Mucosa of stomach (tissue), 1 donor: ENCODE results near the gene LARGE1.

Source experiments
- H3K27me3 ChIP-seq: one replicate; pipeline ENCODE4 v1.7.0; 2013; ENCODE audit warnings: mild to moderate bottlenecking, low read length; ENCODE audit not compliant: control insufficient read depth, insufficient read depth
- H3K36me3 ChIP-seq: one replicate; pipeline ENCODE4 v1.7.0; 2013; ENCODE audit warnings: low read length; ENCODE audit not compliant: control insufficient read depth, insufficient read depth
- H3K4me1 ChIP-seq: one replicate; pipeline ENCODE4 v1.7.0; 2013; ENCODE audit warnings: mild to moderate bottlenecking, low read length; ENCODE audit not compliant: control insufficient read depth, insufficient read depth
- H3K4me3 ChIP-seq: one replicate; pipeline ENCODE4 v1.7.0; 2013; ENCODE audit warnings: low read length
- H3K9ac ChIP-seq: one replicate; pipeline ENCODE4 v1.7.0; 2013; ENCODE audit warnings: mild to moderate bottlenecking, low read length, moderate library complexity
- H3K9me3 ChIP-seq: one replicate; pipeline ENCODE4 v1.7.0; 2013; ENCODE audit warnings: mild to moderate bottlenecking, low read length, moderate library complexity; ENCODE audit not compliant: control insufficient read depth
- donor health status: Pancreatic carcinoma.

The LARGE1 gene

DNA sequence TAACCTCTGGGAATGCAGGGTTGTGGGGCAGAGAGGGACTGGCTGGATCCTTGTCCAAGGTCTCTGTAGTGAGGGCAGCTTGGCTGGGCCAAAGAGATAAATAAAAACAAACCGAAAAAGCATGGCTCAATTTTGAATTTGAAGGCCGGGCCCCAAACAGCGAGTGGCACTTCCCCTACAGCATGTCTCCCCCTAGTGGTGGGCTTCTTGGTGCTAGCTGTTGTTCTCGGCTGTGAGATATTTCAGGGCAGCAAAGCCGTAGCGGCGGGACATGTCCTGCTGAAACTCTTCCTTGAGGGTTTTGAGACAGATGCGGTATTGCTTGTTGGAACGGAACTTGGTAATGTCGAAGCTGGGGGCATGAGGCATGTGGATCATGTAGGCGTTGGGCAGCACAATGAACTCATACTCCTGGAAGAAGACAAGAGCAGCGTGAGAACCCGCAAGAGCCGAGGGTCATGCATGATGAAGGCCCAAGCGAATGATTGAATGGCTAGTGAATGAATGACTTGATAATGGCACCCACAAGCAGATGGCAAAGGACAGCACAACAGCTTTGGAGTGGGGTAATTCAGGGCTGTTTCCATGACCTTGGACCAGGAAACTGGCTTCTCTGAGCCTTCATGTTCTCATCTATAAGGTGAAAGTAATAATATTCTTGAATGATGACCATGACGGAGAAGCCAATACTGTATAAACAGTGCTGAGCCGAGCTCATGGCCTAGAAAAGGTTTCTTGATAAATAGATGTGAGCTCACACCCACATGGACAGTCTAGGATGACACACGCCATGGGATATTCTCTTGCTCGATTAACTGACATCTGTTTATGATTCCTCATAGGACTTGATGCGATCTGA lies 645.8 kb downstream of the LARGE1 start:
- Histone ChIP-seq H3K9ac (no peak overlapping the region), H3K4me1 (peaks cover 8% of the 10 kb centered on the region), H3K36me3 (no peaks in the 10 kb centered on the region), H3K27me3 (no peaks in the 10 kb centered on the region), H3K4me3 (no peak overlapping the region), H3K9me3 (no peaks in the 10 kb centered on the region)

DNA sequence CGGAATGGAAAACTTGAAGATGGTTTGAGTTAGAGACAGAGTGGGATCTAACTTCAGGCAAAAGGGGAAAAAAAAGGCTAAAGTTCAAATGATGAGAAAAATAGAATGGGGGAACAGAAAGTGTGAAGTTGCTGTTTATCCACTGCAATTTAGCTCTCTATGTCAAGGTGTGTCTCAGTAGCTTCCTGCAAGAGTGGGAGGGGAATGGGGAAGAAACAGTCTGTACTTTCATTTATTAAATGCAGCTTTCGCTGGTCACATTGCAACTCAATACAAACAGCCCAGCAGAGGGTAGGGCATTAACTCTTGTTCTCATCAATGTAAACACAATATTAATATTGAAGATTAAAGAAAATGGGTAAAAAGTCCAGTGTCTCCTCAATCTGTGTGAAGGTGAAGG lies 647.4 kb downstream of the LARGE1 start:
- no peaks in the 10 kb centered on the region for H3K27me3 ChIP-seq

DNA sequence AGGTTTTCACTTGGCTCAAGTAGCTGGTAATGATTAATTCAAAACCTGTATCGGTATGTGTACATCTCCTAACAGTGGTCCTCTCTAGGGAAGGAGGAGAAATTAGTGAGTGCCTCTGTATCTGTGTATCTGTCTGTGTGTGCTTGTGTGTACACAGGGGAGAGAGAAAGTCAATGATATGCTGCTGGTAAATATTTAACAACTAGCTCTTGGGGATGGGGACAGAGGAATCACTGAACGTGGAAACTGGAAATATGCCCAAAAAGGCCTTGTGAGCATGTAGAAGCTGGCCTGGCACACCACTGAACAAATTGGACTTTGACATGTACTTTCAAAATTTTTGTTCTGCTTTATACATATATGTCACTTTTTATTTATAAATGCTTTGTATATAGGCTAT lies 648.1 kb downstream of the LARGE1 start:
- no peaks in the 10 kb centered on the region for H3K27me3 ChIP-seq
- H3K4me3 ChIP-seq: no peak overlapping the region
- H3K9me3 ChIP-seq: no peaks in the 10 kb centered on the region
- no peak overlapping the region for H3K9ac ChIP-seq
- H3K4me1 ChIP-seq: peaks cover 8% of the 10 kb centered on the region
- no peaks in the 10 kb centered on the region for H3K36me3 ChIP-seq

More for the DNA sequence above, 647.4 kb downstream of the LARGE1 start:
- Histone ChIP-seq H3K4me3 (no peak overlapping the region), H3K9me3 (no peaks in the 10 kb centered on the region), H3K4me1 (peaks cover 8% of the 10 kb centered on the region), H3K36me3 (no peaks in the 10 kb centered on the region), H3K9ac (no peak overlapping the region)

DNA sequence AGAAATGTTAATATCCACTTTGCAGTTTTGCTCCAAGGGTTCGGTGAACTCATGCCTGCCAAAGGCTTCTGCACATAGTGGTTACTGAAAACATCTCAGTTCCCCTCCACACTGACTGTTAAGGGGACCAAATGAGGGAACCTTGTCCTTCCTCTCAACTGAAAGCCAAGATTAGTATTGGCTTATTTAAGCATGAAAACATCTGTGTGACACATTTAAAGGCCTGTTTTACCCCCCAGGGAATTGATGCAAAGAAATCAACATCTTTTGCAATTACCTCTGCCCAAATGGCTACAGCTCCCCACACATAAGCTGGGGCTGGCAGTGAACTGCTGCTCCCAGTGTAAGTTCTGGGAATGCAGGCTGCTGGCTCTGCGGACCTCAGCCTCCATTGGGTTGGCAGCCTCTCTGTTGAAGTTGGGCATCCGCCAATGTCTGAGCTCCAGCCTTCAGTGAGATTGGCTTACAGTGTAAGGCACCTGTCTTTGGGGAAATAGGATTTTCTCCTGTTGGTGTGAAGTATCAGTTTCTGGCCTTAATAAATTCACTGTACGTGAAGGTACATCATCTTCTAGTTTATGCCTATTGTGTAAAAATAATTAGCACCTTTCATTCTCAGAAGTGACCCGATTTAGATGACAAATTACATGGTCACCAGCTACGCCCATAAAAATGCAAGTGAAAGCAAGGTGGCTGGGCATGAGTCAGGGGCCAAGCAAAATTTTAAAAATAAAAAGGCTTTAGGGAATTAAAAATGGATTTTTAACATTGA lies 648.7 kb downstream of the LARGE1 start:
- Histone ChIP-seq H3K4me1 (peaks cover 8% of the 10 kb centered on the region), H3K9ac (no peak overlapping the region), H3K4me3 (no peak overlapping the region), H3K36me3 (no peaks in the 10 kb centered on the region), H3K27me3 (no peaks in the 10 kb centered on the region), H3K9me3 (no peaks in the 10 kb centered on the region)

GRCh38 chr22:33270596-33270995 lies 649.7 kb downstream of the LARGE1 start:
- no peak overlapping the region for H3K9ac ChIP-seq
- peaks cover 3% of the 10 kb centered on the region for H3K4me1 ChIP-seq
- no peaks in the 10 kb centered on the region for H3K9me3 ChIP-seq

GRCh38 chr22:33261699-33262098 lies 658.6 kb downstream of the LARGE1 start:
- no peak overlapping the region for H3K9ac ChIP-seq
- no peaks in the 10 kb centered on the region for H3K36me3 ChIP-seq
- H3K4me3 ChIP-seq: no peak overlapping the region
- H3K9me3 ChIP-seq: no peaks in the 10 kb centered on the region
- no peaks in the 10 kb centered on the region for H3K4me1 ChIP-seq
- no peaks in the 10 kb centered on the region for H3K27me3 ChIP-seq

More at GRCh38 chr22:33270596-33270995, 649.7 kb downstream of the LARGE1 start:
- no peaks in the 10 kb centered on the region for H3K27me3 ChIP-seq
- no peaks in the 10 kb centered on the region for H3K36me3 ChIP-seq
- H3K4me3 ChIP-seq: no peak overlapping the region

DNA sequence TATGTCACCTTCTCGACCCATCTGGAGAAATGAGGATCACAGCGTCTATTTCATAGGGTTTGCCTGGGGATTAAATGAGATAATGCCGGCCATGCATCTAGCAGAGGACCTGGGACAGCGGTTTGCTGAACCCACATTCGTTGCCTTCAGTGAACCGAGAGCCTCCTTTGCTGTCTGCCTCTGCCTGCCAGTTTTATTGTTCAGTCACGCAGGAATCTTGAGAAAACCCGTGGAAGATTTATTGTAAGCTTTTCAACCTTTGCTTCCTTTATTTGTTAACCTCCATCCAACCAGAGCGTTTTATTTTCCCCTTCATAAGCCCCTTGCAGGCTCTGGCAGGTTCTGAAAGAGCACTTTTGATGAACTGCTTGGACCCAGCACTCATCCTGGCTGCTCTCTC lies 659.8 kb downstream of the LARGE1 start:
- Histone ChIP-seq H3K27me3 (no peaks in the 10 kb centered on the region), H3K4me1 (no peaks in the 10 kb centered on the region)

GRCh38 chr22:33255791-33256190 lies 664.5 kb downstream of the LARGE1 start:
- Histone ChIP-seq H3K9me3 (no peaks in the 10 kb centered on the region), H3K27me3 (no peaks in the 10 kb centered on the region), H3K36me3 (no peaks in the 10 kb centered on the region), H3K9ac (no peak overlapping the region), H3K4me1 (no peaks in the 10 kb centered on the region), H3K4me3 (no peak overlapping the region)

More for the DNA sequence above, 659.8 kb downstream of the LARGE1 start:
- Histone ChIP-seq H3K4me3 (no peak overlapping the region), H3K9me3 (no peaks in the 10 kb centered on the region), H3K9ac (no peak overlapping the region), H3K36me3 (no peaks in the 10 kb centered on the region)

DNA sequence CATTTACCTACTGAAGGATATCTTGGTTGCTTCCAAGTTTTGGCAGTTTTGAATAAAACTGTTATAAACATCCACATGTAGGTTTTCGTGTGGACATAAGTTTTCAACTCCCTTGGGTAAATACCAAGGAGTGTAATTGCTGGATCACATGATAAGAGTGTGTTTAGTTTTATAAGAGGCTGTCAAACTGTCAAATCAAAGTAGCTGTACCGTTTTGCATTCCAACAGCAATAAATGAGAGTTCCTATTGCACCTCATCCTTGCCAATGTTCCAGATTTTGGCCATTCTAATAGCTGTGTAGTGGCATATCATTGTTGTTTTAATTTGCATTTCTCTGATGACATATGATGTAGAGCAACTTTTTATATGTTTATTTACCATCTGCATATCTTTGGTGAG lies 671.3 kb downstream of the LARGE1 start:
- Histone ChIP-seq H3K36me3 (no peaks in the 10 kb centered on the region), H3K9ac (no peak overlapping the region), H3K27me3 (no peaks in the 10 kb centered on the region), H3K9me3 (no peaks in the 10 kb centered on the region), H3K4me1 (no peaks in the 10 kb centered on the region), H3K4me3 (no peak overlapping the region)

DNA sequence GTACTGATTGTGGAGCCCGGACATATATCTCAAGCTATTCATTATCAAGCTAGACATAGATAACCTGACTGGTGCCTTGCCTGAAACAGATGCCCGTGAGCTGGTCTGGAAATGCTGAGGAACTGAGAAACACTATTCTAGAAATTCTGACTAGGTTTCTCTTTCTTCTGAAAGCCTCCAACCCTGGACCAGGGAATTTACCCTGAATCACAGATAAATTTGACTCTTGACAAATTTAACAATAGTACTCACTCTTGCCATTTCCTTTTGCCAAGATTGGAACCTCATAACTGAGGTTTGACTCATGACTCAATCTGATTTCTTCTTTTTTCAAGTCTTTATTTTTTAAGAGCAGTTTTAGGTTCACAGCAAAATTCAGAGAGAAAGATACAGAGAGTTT lies 672.5 kb downstream of the LARGE1 start:
- no peaks in the 10 kb centered on the region for H3K4me1 ChIP-seq
- H3K4me3 ChIP-seq: no peak overlapping the region
- no peaks in the 10 kb centered on the region for H3K27me3 ChIP-seq
- no peaks in the 10 kb centered on the region for H3K36me3 ChIP-seq
- no peaks in the 10 kb centered on the region for H3K9me3 ChIP-seq
- H3K9ac ChIP-seq: no peak overlapping the region

DNA sequence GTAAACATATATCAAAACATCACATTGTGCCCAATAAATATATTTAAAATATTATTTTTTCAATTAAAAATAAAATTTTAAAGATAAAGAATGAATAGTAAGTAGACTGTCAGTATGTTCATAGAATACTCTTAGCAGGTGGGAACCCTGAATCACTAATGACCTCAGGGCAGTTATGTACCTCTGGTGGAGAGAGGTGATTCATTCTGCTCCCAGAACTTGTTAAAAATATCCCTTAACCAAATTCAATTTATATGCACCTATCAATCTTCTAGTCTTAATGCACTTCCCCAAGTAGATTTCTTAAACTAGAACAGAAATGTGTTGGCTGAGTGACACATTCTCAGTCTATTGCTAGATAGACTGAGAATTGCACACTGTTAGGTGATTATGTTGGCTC lies 678.2 kb downstream of the LARGE1 start:
- no peaks in the 10 kb centered on the region for H3K9me3 ChIP-seq
- H3K4me1 ChIP-seq: no peaks in the 10 kb centered on the region
- H3K9ac ChIP-seq: no peak overlapping the region
- no peaks in the 10 kb centered on the region for H3K27me3 ChIP-seq
- H3K4me3 ChIP-seq: no peak overlapping the region
- no peaks in the 10 kb centered on the region for H3K36me3 ChIP-seq

- H3K27me3 ChIP-seq: no peaks in the 10 kb centered on the region
- no peaks in the 10 kb centered on the region for H3K4me1 ChIP-seq
- no peak overlapping the region for H3K4me3 ChIP-seq
- H3K9me3 ChIP-seq: no peaks in the 10 kb centered on the region
- H3K9ac ChIP-seq: no peak overlapping the region
- no peaks in the 10 kb centered on the region for H3K36me3 ChIP-seq
Measured at GRCh38 chr22:33240888-33241475, 679.3 kb downstream of the LARGE1 start.
